Measurements from ENCODE around the gene HRNR.

- no peak for TF ChIP-seq FOXK2 (IDR thresholded peaks at IDR 0.05)
- TF ChIP-seq SP1 (IDR thresholded peaks at IDR 0.05): no peak
- TF ChIP-seq ELF4 (IDR thresholded peaks at IDR 0.05): no peak
- TF ChIP-seq PKNOX1 (IDR thresholded peaks at IDR 0.05): no peak
- no peak for TF ChIP-seq ARNT (IDR thresholded peaks at IDR 0.05)
- no peak for TF ChIP-seq SUZ12 (IDR thresholded peaks at IDR 0.05)
- no peak for TF ChIP-seq BHLHE40 (IDR thresholded peaks at IDR 0.05; ENCODE audit: borderline replicate concordance)
- no peak for TF ChIP-seq HDGF (IDR thresholded peaks at IDR 0.05; ENCODE audit: borderline replicate concordance)
- TF ChIP-seq LEF1 (IDR thresholded peaks at IDR 0.05; ENCODE audit: borderline replicate concordance): no peak
- TF ChIP-seq CTBP1 (IDR thresholded peaks at IDR 0.05; ENCODE audit: borderline replicate concordance): no peak
- no peak for TF ChIP-seq FOXM1 (IDR thresholded peaks at IDR 0.05; ENCODE audit: borderline replicate concordance)
- no peak for TF ChIP-seq FOXA1 (IDR thresholded peaks at IDR 0.05)
These were observed 23.3 kb upstream of the HRNR start for GRCh38 chr1:152247316-152247715.

Measured in HEK293T (cell line).